Measurements from ENCODE around the gene FAM50B.

The FAM50B gene

DNA sequence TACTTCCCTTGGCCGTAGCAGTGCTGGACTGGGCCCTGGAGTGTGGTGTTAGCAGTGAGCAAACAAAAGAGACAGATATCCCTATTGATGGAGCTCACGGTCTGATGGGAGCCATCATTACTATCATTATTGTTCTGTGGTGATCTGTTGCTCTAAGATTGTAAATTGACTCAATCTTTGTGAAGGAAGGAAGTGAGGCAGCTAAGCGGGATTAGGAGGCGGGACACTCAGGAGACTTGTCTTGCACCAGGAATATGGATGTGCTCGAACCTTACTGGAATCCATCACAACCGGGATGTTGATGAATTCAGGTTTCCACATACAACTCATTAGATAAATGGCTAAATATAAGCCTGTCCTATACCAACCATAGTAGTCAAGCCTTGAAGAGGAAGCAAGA, 25.5 kb upstream of the FAM50B start:
- H3K27me3 ChIP-seq: no peaks in the 10 kb centered on the region; the same call in 1 of the 2 replicates

GRCh38 chr6:3825331-3825831, 23.8 kb upstream of the FAM50B start:
- Histone ChIP-seq H3K27me3 (no peaks in the 10 kb centered on the region; the same call in 1 of the 2 replicates), H3K4me3 (ENCODE audit: low read depth, low read length) (no peak overlapping the region), H3K36me3 (no peaks in the 10 kb centered on the region), H3K4me1 (no peaks in the 10 kb centered on the region), H3K9me3 (no peaks in the 10 kb centered on the region)
- no peak for TF ChIP-seq CTCF (IDR thresholded peaks at IDR 0.05; ENCODE audit: low read depth, low read length)
- no peak for DNase-seq

More for the DNA sequence above, 25.5 kb upstream of the FAM50B start:
- H3K36me3 ChIP-seq: no peaks in the 10 kb centered on the region
- no peak overlapping the region for H3K4me3 ChIP-seq (ENCODE audit: low read depth, low read length)
- TF ChIP-seq CTCF (IDR thresholded peaks at IDR 0.05; ENCODE audit: low read depth, low read length): no peak
- DNase-seq: no peak
- H3K4me1 ChIP-seq: no peaks in the 10 kb centered on the region
- no peaks in the 10 kb centered on the region for H3K9me3 ChIP-seq

DNA sequence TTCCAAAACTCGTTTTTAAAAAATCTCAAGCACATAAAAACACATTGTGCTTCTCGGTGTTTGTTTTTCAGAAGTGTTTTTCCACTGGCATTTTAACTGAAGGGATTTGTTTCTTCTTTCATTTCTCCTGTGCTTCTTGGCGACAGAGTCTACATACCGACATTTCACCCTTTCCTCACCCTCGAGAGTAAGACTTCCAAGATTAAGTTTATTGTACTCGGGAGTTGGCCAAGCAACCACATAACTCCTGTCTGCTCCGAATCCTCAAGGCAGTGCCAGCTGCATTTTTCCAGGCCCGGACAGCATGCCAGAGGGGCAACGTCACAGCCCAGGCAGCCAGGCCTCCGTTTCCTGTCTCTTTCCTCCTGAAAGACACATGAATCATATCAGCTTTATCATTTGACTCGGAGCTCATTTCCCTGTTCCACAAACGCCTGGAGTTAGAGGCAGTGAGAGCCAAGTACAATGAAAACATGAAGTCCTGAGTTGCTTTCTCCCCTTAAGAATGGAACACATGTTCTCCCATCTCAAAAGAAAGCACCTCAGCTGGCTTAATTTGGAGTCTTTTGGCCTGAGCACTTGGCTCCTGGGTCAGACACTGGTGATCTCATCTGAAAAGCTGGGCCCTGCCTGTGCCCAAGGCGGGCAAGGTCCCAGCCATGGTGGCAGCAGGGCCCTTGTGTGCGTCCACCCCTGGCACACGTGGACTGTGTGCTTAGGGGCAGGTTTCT, 23.2 kb upstream of the FAM50B start:
- no peaks in the 10 kb centered on the region for H3K4me1 ChIP-seq
- H3K27me3 ChIP-seq: no peaks in the 10 kb centered on the region
- H3K9me3 ChIP-seq: no peaks in the 10 kb centered on the region
- H3K36me3 ChIP-seq: no peaks in the 10 kb centered on the region
- no peak for TF ChIP-seq CTCF (IDR thresholded peaks at IDR 0.05; ENCODE audit: low read depth, low read length)
- no peak overlapping the region for H3K4me3 ChIP-seq (ENCODE audit: low read depth, low read length)
- DNase-seq: peak; percentile 56

- no peak for TF ChIP-seq CTCF (IDR thresholded peaks at IDR 0.05; ENCODE audit: low read depth, low read length)
- H3K27me3 ChIP-seq: no peaks in the 10 kb centered on the region
- H3K4me1 ChIP-seq: no peaks in the 10 kb centered on the region
- H3K36me3 ChIP-seq: no peaks in the 10 kb centered on the region
- no peaks in the 10 kb centered on the region for H3K9me3 ChIP-seq
- no peak for DNase-seq
- H3K4me3 ChIP-seq (ENCODE audit: low read depth, low read length): no peak overlapping the region
These were observed 19.9 kb upstream of the FAM50B start for GRCh38 chr6:3829285-3829684.

GRCh38 chr6:3830806-3831205, 18.4 kb upstream of the FAM50B start:
- no peaks in the 10 kb centered on the region for H3K27me3 ChIP-seq
- DNase-seq: no peak
- no peak for TF ChIP-seq CTCF (IDR thresholded peaks at IDR 0.05; ENCODE audit: low read depth, low read length)

GRCh38 chr6:3831761-3832530, 17.2 kb upstream of the FAM50B start:
- H3K4me3 ChIP-seq (ENCODE audit: low read depth, low read length): no peak overlapping the region
- no peaks in the 10 kb centered on the region for H3K4me1 ChIP-seq
- TF ChIP-seq CTCF (IDR thresholded peaks at IDR 0.05; ENCODE audit: low read depth, low read length): no peak
- no peaks in the 10 kb centered on the region for H3K36me3 ChIP-seq
- H3K27me3 ChIP-seq: no peaks in the 10 kb centered on the region
- no peaks in the 10 kb centered on the region for H3K9me3 ChIP-seq
- DNase-seq: no peak

More at GRCh38 chr6:3830806-3831205, 18.4 kb upstream of the FAM50B start:
- H3K4me1 ChIP-seq: no peaks in the 10 kb centered on the region
- H3K9me3 ChIP-seq: no peaks in the 10 kb centered on the region
- no peak overlapping the region for H3K4me3 ChIP-seq (ENCODE audit: low read depth, low read length)
- no peaks in the 10 kb centered on the region for H3K36me3 ChIP-seq

Measured in BE2C (cell line).